ENCODE results near the gene PSMD11. TPM values are rescaled to one million over a fixed set of nuclear protein-coding genes. Genes with fewer than 3 reads are reported as not detected.

PSMD11 gene
- total RNA-seq, 1 donor from 2014 or later, result 73.1 TPM

- Histone ChIP-seq H3K9ac (ENCODE audit: low read depth in 1 of 3, low read length in 3 of 3) (no peak overlapping the region), H3K27ac (ENCODE audit: low read depth, low read length) (no peak overlapping the region), H3K27me3 (ENCODE audit: control insufficient read depth in 3 of 3, insufficient read depth in 3 of 3, low read length in 3 of 3) (no peaks in the 10 kb centered on the region), H3K9me3 (ENCODE audit: control insufficient read depth in 3 of 3, low read length in 3 of 3) (no peaks in the 10 kb centered on the region), H3K36me3 (ENCODE audit: control insufficient read depth in 3 of 3, insufficient read depth in 3 of 3, low read length in 3 of 3) (peaks cover 14 to 66% (median 53%) of the 10 kb centered on the region in 3 donors), H3K4me3 (ENCODE audit: low read length in 3 of 3) (no peak overlapping the region), H3K4me1 (ENCODE audit: control insufficient read depth in 3 of 3, insufficient read depth in 3 of 3, low read length in 3 of 3) (peaks cover 0 to 4% (median 0%) of the 10 kb centered on the region in 3 donors)
These were observed 17.2 kb downstream of the PSMD11 start for GRCh38 chr17:32461498-32461852.

GRCh38 chr17:32461853-32462617, 17.7 kb downstream of the PSMD11 start:
- Histone ChIP-seq H3K36me3 (ENCODE audit: control insufficient read depth in 3 of 3, insufficient read depth in 3 of 3, low read length in 3 of 3) (peaks cover 14 to 65% (median 57%) of the 10 kb centered on the region in 3 donors), H3K9ac (ENCODE audit: low read depth in 1 of 3, low read length in 3 of 3) (no peak overlapping the region), H3K4me1 (ENCODE audit: control insufficient read depth in 3 of 3, insufficient read depth in 3 of 3, low read length in 3 of 3) (peaks cover 0 to 4% (median 0%) of the 10 kb centered on the region in 3 donors), H3K4me3 (ENCODE audit: low read length in 3 of 3) (no peak overlapping the region), H3K9me3 (ENCODE audit: control insufficient read depth in 3 of 3, low read length in 3 of 3) (no peaks in the 10 kb centered on the region), H3K27me3 (ENCODE audit: control insufficient read depth in 3 of 3, insufficient read depth in 3 of 3, low read length in 3 of 3) (no peaks in the 10 kb centered on the region), H3K27ac (ENCODE audit: low read depth, low read length) (no peak overlapping the region)

DNA sequence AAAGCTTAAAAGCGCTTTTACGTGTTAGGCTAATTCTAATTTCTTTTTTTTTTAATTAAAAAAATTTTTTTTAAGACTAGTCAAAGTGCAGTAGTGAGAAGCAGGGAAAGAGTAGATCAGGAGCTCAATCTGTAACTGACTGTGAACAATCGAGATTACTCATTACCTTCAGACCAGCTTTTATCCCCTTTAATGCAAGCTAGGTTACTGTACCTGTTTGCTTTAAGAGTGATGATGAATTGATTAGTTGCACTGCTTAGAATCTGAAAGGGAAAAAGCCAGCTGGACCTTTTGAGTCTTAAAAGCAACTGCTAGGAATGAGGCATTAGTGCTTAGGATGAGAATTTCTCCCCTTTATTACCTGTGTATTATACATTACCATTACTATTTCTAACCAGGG, 19.0 kb downstream of the PSMD11 start:
- Histone ChIP-seq H3K4me1 (ENCODE audit: control insufficient read depth in 3 of 3, insufficient read depth in 3 of 3, low read length in 3 of 3) (peaks cover 0 to 3% (median 0%) of the 10 kb centered on the region in 3 donors), H3K27me3 (ENCODE audit: control insufficient read depth in 3 of 3, insufficient read depth in 3 of 3, low read length in 3 of 3) (no peaks in the 10 kb centered on the region), H3K27ac (ENCODE audit: low read depth, low read length) (no peak overlapping the region), H3K4me3 (ENCODE audit: low read length in 3 of 3) (no peak overlapping the region), H3K9me3 (ENCODE audit: control insufficient read depth in 3 of 3, low read length in 3 of 3) (no peaks in the 10 kb centered on the region), H3K9ac (ENCODE audit: low read depth in 1 of 3, low read length in 3 of 3) (no peak overlapping the region), H3K36me3 (ENCODE audit: control insufficient read depth in 3 of 3, insufficient read depth in 3 of 3, low read length in 3 of 3) (peaks cover 19 to 64% (median 56%) of the 10 kb centered on the region in 3 donors)

GRCh38 chr17:32464374-32464773, 20.1 kb downstream of the PSMD11 start:
- Histone ChIP-seq H3K27ac (ENCODE audit: low read depth, low read length) (no peak overlapping the region), H3K36me3 (ENCODE audit: control insufficient read depth in 3 of 3, insufficient read depth in 3 of 3, low read length in 3 of 3) (peaks cover 23 to 63% (median 51%) of the 10 kb centered on the region in 3 donors), H3K27me3 (ENCODE audit: control insufficient read depth in 3 of 3, insufficient read depth in 3 of 3, low read length in 3 of 3) (no peaks in the 10 kb centered on the region), H3K9ac (ENCODE audit: low read depth in 1 of 3, low read length in 3 of 3) (no peak overlapping the region), H3K9me3 (ENCODE audit: control insufficient read depth in 3 of 3, low read length in 3 of 3) (no peaks in the 10 kb centered on the region), H3K4me3 (ENCODE audit: low read length in 3 of 3) (no peak overlapping the region), H3K4me1 (ENCODE audit: control insufficient read depth in 3 of 3, insufficient read depth in 3 of 3, low read length in 3 of 3) (no peaks in the 10 kb centered on the region)

GRCh38 chr17:32467949-32468348, 23.6 kb downstream of the PSMD11 start:
- Histone ChIP-seq H3K36me3 (ENCODE audit: control insufficient read depth in 3 of 3, insufficient read depth in 3 of 3, low read length in 3 of 3) (peaks cover 16 to 66% (median 56%) of the 10 kb centered on the region in 3 donors), H3K9me3 (ENCODE audit: control insufficient read depth in 3 of 3, low read length in 3 of 3) (no peaks in the 10 kb centered on the region), H3K4me1 (ENCODE audit: control insufficient read depth in 3 of 3, insufficient read depth in 3 of 3, low read length in 3 of 3) (peaks cover 0 to 3% (median 0%) of the 10 kb centered on the region in 3 donors), H3K27ac (ENCODE audit: low read depth, low read length) (no peak overlapping the region), H3K27me3 (ENCODE audit: control insufficient read depth in 3 of 3, insufficient read depth in 3 of 3, low read length in 3 of 3) (no peaks in the 10 kb centered on the region), H3K4me3 (ENCODE audit: low read length in 3 of 3) (no peak overlapping the region), H3K9ac (ENCODE audit: low read depth in 1 of 3, low read length in 3 of 3) (no peak overlapping the region)

- H3K36me3 ChIP-seq (ENCODE audit: control insufficient read depth in 3 of 3, insufficient read depth in 3 of 3, low read length in 3 of 3), result peaks cover 35 to 69% (median 65%) of the 10 kb centered on the region in 3 donors
- no peak overlapping the region for H3K4me3 ChIP-seq (ENCODE audit: low read length in 3 of 3)
- H3K4me1 ChIP-seq (ENCODE audit: control insufficient read depth in 3 of 3, insufficient read depth in 3 of 3, low read length in 3 of 3), result peaks cover 0 to 3% (median 0%) of the 10 kb centered on the region in 3 donors
- no peaks in the 10 kb centered on the region for H3K9me3 ChIP-seq (ENCODE audit: control insufficient read depth in 3 of 3, low read length in 3 of 3)
- H3K27ac ChIP-seq (ENCODE audit: low read depth, low read length), result no peak overlapping the region
- H3K9ac ChIP-seq (ENCODE audit: low read depth in 1 of 3, low read length in 3 of 3), result no peak overlapping the region
- H3K27me3 ChIP-seq (ENCODE audit: control insufficient read depth in 3 of 3, insufficient read depth in 3 of 3, low read length in 3 of 3), result no peaks in the 10 kb centered on the region
These were observed 26.3 kb downstream of the PSMD11 start for GRCh38 chr17:32470405-32471167.

DNA sequence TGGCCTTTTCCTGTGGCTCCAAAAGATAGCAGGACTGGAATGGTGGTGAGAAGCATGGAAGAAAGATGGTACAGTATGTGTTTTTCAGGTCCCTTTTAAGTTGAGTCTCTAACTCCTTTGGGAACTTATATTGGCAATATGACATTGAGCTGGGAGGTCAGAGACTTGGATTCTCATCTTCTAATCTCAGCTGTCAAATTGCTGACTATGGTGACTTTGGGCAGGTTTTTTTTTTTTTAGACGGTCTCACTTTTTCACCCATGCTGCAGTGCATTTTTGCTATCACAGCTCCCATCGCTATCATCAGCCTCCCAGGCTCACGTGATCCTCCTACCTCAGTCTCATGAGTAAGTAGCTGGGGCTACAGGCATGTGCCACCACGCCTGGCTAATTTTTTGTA, 27.3 kb downstream of the PSMD11 start:
- no peaks in the 10 kb centered on the region for H3K27me3 ChIP-seq (ENCODE audit: control insufficient read depth in 3 of 3, insufficient read depth in 3 of 3, low read length in 3 of 3)
- H3K4me1 ChIP-seq (ENCODE audit: control insufficient read depth in 3 of 3, insufficient read depth in 3 of 3, low read length in 3 of 3), result peaks cover 0 to 3% (median 0%) of the 10 kb centered on the region in 3 donors
- H3K4me3 ChIP-seq (ENCODE audit: low read length in 3 of 3), result no peak overlapping the region
- H3K9ac ChIP-seq (ENCODE audit: low read depth in 1 of 3, low read length in 3 of 3), result no peak overlapping the region
- H3K36me3 ChIP-seq (ENCODE audit: control insufficient read depth in 3 of 3, insufficient read depth in 3 of 3, low read length in 3 of 3), result peaks cover 45 to 74% (median 72%) of the 10 kb centered on the region in 3 donors
- no peak overlapping the region for H3K27ac ChIP-seq (ENCODE audit: low read depth, low read length)
- no peaks in the 10 kb centered on the region for H3K9me3 ChIP-seq (ENCODE audit: control insufficient read depth in 3 of 3, low read length in 3 of 3)

- Histone ChIP-seq H3K27ac (ENCODE audit: low read depth, low read length) (no peak overlapping the region), H3K9me3 (ENCODE audit: control insufficient read depth in 3 of 3, low read length in 3 of 3) (no peaks in the 10 kb centered on the region), H3K27me3 (ENCODE audit: control insufficient read depth in 3 of 3, insufficient read depth in 3 of 3, low read length in 3 of 3) (no peaks in the 10 kb centered on the region), H3K9ac (ENCODE audit: low read depth in 1 of 3, low read length in 3 of 3) (no peak overlapping the region), H3K36me3 (ENCODE audit: control insufficient read depth in 3 of 3, insufficient read depth in 3 of 3, low read length in 3 of 3) (peaks cover 58 to 87% (median 85%) of the 10 kb centered on the region in 3 donors), H3K4me3 (ENCODE audit: low read length in 3 of 3) (no peak overlapping the region), H3K4me1 (ENCODE audit: control insufficient read depth in 3 of 3, insufficient read depth in 3 of 3, low read length in 3 of 3) (peaks cover 0 to 4% (median 3%) of the 10 kb centered on the region in 3 donors)
These were observed 30.9 kb downstream of the PSMD11 start for GRCh38 chr17:32475258-32475657.

DNA sequence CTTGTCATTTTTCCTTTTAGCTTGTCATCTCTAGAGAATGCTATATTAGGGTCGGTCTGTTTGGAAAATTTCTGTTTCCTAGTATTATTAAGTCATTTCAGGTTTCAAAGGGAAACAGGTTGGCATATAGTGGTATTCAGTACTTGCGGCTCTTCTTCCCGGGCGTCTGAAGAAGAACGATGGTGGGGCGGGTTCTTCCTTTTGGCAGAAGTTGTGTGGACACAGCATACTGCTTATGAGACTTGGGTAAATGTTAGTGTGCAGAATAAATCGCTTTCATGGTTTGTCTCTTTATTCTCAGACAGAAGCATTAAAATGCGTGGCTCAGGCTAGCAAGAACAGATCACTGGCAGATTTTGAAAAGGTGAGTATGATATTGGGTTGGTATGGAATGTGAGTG, 32.9 kb downstream of the PSMD11 start:
- Histone ChIP-seq H3K9ac (ENCODE audit: low read depth in 1 of 3, low read length in 3 of 3) (no peak overlapping the region), H3K36me3 (ENCODE audit: control insufficient read depth in 3 of 3, insufficient read depth in 3 of 3, low read length in 3 of 3) (peaks cover 71 to 89% (median 87%) of the 10 kb centered on the region in 3 donors), H3K9me3 (ENCODE audit: control insufficient read depth in 3 of 3, low read length in 3 of 3) (no peaks in the 10 kb centered on the region), H3K4me3 (ENCODE audit: low read length in 3 of 3) (no peak overlapping the region), H3K4me1 (ENCODE audit: control insufficient read depth in 3 of 3, insufficient read depth in 3 of 3, low read length in 3 of 3) (peaks cover 0 to 4% (median 0%) of the 10 kb centered on the region in 3 donors), H3K27ac (ENCODE audit: low read depth, low read length) (no peak overlapping the region), H3K27me3 (ENCODE audit: control insufficient read depth in 3 of 3, insufficient read depth in 3 of 3, low read length in 3 of 3) (no peaks in the 10 kb centered on the region)

DNA sequence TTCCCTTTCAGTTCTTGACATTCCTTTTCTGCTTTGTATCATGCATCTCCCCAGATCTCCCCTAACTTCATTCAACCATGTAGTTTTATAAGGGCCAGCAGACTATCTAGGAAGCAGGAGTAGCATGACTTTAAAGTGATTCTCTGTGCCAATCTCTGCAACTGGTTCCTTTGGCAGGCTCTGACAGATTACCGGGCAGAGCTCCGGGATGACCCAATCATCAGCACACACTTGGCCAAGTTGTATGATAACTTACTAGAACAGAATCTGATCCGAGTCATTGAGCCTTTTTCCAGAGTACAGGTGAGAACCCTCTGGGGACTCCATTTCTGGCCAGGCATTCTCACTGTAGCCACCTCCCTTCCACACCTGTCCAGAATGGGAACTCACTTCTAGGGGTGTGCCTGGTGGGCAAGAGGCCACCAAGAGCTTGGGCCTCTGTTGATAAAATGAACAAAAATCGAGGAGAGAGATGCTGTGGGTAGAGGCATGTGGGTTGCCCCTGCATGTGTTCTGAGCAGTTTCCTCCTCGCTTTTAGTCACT, 34.8 kb downstream of the PSMD11 start:
- Histone ChIP-seq H3K27ac (ENCODE audit: low read depth, low read length) (no peak overlapping the region), H3K27me3 (ENCODE audit: control insufficient read depth in 3 of 3, insufficient read depth in 3 of 3, low read length in 3 of 3) (no peaks in the 10 kb centered on the region), H3K9me3 (ENCODE audit: control insufficient read depth in 3 of 3, low read length in 3 of 3) (no peaks in the 10 kb centered on the region)

More for the DNA sequence above, 34.8 kb downstream of the PSMD11 start:
- Histone ChIP-seq H3K4me1 (ENCODE audit: control insufficient read depth in 3 of 3, insufficient read depth in 3 of 3, low read length in 3 of 3) (peaks cover 10 to 13% (median 13%) of the 10 kb centered on the region in 3 donors), H3K36me3 (ENCODE audit: control insufficient read depth in 3 of 3, insufficient read depth in 3 of 3, low read length in 3 of 3) (peaks cover 65 to 82% (median 80%) of the 10 kb centered on the region in 3 donors), H3K9ac (ENCODE audit: low read depth in 1 of 3, low read length in 3 of 3) (no peak overlapping the region), H3K4me3 (ENCODE audit: low read length in 3 of 3) (no peak overlapping the region)
